Measurements from ENCODE around the gene EBNA1BP2. TPM values are rescaled to one million over a fixed set of nuclear protein-coding genes. Genes with fewer than 3 reads are reported as not detected.
A peak's percentile ranks its signal among the peaks of the same experiment; 100 is the strongest.

EBNA1BP2 gene
- total RNA-seq, 1 experiment from 2014 or later: 274 TPM

DNA sequence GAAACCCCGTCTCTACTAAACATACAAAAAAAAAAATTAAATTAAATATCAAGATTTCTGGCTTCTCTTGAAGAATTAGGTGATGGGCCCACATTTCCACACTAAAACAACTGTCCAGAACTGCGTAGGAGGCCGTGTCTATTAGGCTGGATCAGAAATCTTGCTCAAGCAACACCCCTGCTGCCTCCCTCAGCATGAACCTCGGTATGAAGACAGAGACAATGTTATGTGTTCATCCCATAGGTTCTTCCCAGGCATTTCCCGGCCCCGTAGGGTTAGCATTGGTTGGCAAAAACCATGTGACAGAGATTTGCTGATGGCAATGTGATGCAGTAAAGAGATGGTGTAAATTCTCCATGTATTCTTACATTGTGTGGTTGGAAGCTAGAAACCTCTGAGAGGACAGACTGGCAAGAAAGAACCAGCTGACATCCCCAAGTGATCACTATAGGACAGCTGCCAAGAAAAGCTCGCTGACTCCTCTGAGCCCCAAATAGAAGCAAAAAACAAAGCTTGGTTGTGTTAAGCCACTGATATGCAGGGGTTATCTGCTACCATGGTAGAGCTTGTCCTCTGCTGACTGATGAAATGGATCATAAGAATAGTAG, 34.5 kb downstream of the EBNA1BP2 start:
- Histone ChIP-seq H3K79me2 (ENCODE audit: low read length) (no peaks in the 10 kb centered on the region), H3K36me3 (ENCODE audit: low read depth, low read length) (no peaks in the 10 kb centered on the region; the same call in 1 of the 2 replicates), H3K9me2 (replicated peaks; ENCODE audit: low read length) (no peaks in the 10 kb centered on the region), H3K27ac (ENCODE audit: low read length) (no peak overlapping the region), H3K4me1 (ENCODE audit: insufficient read depth, low read length) (peaks cover 32% of the 10 kb centered on the region), H3K27me3 (ENCODE audit: low read length) (no peaks in the 10 kb centered on the region), H3K9ac (ENCODE audit: low read length) (no peak overlapping the region), H3K4me3 (ENCODE audit: low read length) (no peak overlapping the region), H3K9me3 (ENCODE audit: low read length) (no peaks in the 10 kb centered on the region), H3K4me2 (ENCODE audit: low read length) (no peak overlapping the region), H4K20me1 (ENCODE audit: low read length) (no peaks in the 10 kb centered on the region), H2AFZ (ENCODE audit: low read length) (no peak overlapping the region), H3F3A (ENCODE audit: low read length, unreplicated experiment) (no peaks in the 10 kb centered on the region)
- no peak for ATAC-seq
- BruUV-seq (replicated peaks): no TSS peak
- DNase-seq: no peak
- intact Hi-C loops (cut with micrococcal nuclease): no loop called here
- CTCF ChIA-PET: no interaction called here
- POLR2A ChIA-PET (ENCODE audit: unreplicated experiment): no interaction called here
- TF ChIP-seq EZH2phosphoT487 (IDR thresholded peaks at IDR 0.05; ENCODE audit: borderline replicate concordance, low read length): no peak
- TF ChIP-seq CTCF (conservative IDR thresholded peaks at IDR 0.05; ENCODE audit: low read depth, low read length): no peak
- no peak for TF ChIP-seq EZH2 (IDR thresholded peaks at IDR 0.05; ENCODE audit: low read length, unreplicated experiment)

DNA sequence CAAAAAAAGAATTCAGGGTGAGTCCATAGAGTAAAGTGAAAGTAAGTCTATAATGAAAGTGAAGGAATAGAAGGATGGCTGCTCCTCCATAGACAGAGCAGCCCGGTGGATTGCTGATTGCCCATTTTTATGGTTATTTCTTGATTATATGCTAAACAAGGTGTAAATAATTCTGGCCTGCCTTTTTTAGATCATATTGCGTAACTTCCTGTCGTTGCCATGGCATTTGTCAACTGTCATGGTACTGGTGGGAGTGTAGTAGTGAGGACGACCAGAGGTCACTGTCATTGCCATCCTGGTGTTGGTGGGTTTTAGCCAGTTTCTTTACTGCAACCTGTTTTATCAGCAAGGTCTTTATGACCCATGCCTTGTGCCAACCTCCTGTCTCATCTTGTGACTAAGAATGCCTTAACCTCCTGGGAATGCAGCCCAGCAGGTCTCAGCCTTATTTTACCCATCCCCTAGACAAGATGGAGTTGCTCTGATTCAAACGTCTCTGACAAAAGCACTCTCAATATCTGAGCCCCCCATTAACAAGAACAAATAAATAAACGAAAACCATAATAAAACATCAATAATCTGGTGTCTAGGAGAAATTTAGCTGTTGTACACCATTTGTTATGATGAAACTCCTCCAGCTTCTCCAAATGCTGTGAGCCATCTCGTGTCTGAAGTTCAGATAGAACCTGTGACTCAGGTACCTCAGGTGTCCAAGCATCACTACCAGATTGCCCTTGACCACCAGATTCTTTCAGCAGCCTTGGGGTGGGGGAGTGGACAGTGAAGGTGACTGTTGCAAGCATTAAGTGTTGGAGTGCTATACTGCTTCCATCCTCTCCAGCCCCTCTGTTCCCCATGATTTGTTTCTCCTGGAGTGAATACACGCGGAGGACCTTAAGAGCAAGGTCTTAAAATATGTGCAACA, 36.0 kb downstream of the EBNA1BP2 start:
- Histone ChIP-seq H3K4me2 (ENCODE audit: low read length) (peak overlapping the region; percentile 48), H3K4me3 (ENCODE audit: low read length) (no peak overlapping the region), H2AFZ (ENCODE audit: low read length) (no peak overlapping the region), H3K4me1 (ENCODE audit: insufficient read depth, low read length) (peaks cover 32% of the 10 kb centered on the region), H3K79me2 (ENCODE audit: low read length) (no peaks in the 10 kb centered on the region), H3K27me3 (ENCODE audit: low read length) (no peaks in the 10 kb centered on the region), H3K9me3 (ENCODE audit: low read length) (no peaks in the 10 kb centered on the region), H3K36me3 (ENCODE audit: low read depth, low read length) (no peaks in the 10 kb centered on the region; the same call in 1 of the 2 replicates), H3K9me2 (replicated peaks; ENCODE audit: low read length) (no peaks in the 10 kb centered on the region), H4K20me1 (ENCODE audit: low read length) (no peaks in the 10 kb centered on the region), H3K27ac (ENCODE audit: low read length) (peak overlapping the region; percentile 41), H3K9ac (ENCODE audit: low read length) (no peak overlapping the region), H3F3A (ENCODE audit: low read length, unreplicated experiment) (no peaks in the 10 kb centered on the region)
- peak; percentile 76 for ATAC-seq
- intact Hi-C loops (cut with micrococcal nuclease): no loop called here
- TF ChIP-seq EZH2 (IDR thresholded peaks at IDR 0.05; ENCODE audit: low read length, unreplicated experiment) (no peak), EZH2phosphoT487 (IDR thresholded peaks at IDR 0.05; ENCODE audit: borderline replicate concordance, low read length) (no peak), CTCF (conservative IDR thresholded peaks at IDR 0.05; ENCODE audit: low read depth, low read length) (no peak)
- BruUV-seq (replicated peaks): no TSS peak
- peak; percentile 86 for DNase-seq
- ChIA-PET CTCF (no interaction called here), POLR2A (ENCODE audit: unreplicated experiment) (no interaction called here)

DNA sequence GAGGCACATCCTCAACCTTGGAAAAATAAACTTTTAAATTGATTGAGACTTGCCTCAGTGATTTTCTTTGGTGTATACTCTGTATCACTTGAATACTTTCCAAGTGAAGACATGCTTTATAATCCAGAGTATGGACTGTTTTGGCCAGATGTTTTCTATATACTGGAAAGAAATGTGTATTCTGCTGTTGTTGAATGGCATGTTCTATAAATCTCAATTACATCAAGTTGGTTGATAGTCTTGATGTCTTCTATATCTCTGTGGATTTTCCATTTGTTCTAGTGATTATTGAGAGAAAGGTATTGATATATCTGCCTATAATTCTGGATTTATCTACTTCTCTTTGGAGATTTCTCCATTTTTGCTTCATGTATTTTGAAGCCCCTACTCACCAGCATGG, 37.5 kb downstream of the EBNA1BP2 start:
- Histone ChIP-seq H3K36me3 (ENCODE audit: low read depth, low read length) (no peaks in the 10 kb centered on the region; the same call in 1 of the 2 replicates), H3K79me2 (ENCODE audit: low read length) (no peaks in the 10 kb centered on the region), H3K9me2 (replicated peaks; ENCODE audit: low read length) (no peaks in the 10 kb centered on the region), H3K4me1 (ENCODE audit: insufficient read depth, low read length) (peaks cover 32% of the 10 kb centered on the region), H3K9ac (ENCODE audit: low read length) (no peak overlapping the region), H3F3A (ENCODE audit: low read length, unreplicated experiment) (no peaks in the 10 kb centered on the region), H4K20me1 (ENCODE audit: low read length) (no peaks in the 10 kb centered on the region), H2AFZ (ENCODE audit: low read length) (no peak overlapping the region), H3K27ac (ENCODE audit: low read length) (no peak overlapping the region), H3K27me3 (ENCODE audit: low read length) (no peaks in the 10 kb centered on the region), H3K4me3 (ENCODE audit: low read length) (no peak overlapping the region), H3K4me2 (ENCODE audit: low read length) (no peak overlapping the region), H3K9me3 (ENCODE audit: low read length) (no peaks in the 10 kb centered on the region)
- POLR2A ChIA-PET (ENCODE audit: unreplicated experiment): no interaction called here
- TF ChIP-seq EZH2phosphoT487 (IDR thresholded peaks at IDR 0.05; ENCODE audit: borderline replicate concordance, low read length): no peak
- TF ChIP-seq CTCF (conservative IDR thresholded peaks at IDR 0.05; ENCODE audit: low read depth, low read length): no peak
- TF ChIP-seq EZH2 (IDR thresholded peaks at IDR 0.05; ENCODE audit: low read length, unreplicated experiment): no peak
- no peak for ATAC-seq
- DNase-seq: no peak
- CTCF ChIA-PET: no interaction called here
- no TSS peak for BruUV-seq (replicated peaks)
- intact Hi-C loops (cut with micrococcal nuclease): no loop called here

Data from PC-3 (cell line).